CD14-positive monocyte (primary cell): ENCODE measurements around the gene UROC1. TPM values are rescaled to one million over a fixed set of nuclear protein-coding genes. Genes with fewer than 3 reads are reported as not detected.

Source experiments
- DNase-seq, 3 donors: peaks; one replicate each; pipeline ENCODE4 v3.0.0-alpha.2; 2011 to 2022
- H2AFZ ChIP-seq: 2 replicates; pipeline ENCODE4 v1.6.0; 2012; ENCODE audit warnings: mild to moderate bottlenecking, low read depth, low read length, inconsistent platforms; ENCODE audit not compliant: insufficient read depth, poor library complexity, severe bottlenecking
- H3K27ac ChIP-seq, 2 donors: 1 replicate in 1 of 2; 2 replicates in 1 of 2; pipeline ENCODE4 v1.5.1; 2012 to 2013; ENCODE audit warnings: low read length in 2 of 2, control low read depth in 1 of 2, inconsistent platforms in 1 of 2, low read depth in 1 of 2, mild to moderate bottlenecking in 1 of 2
- H3K27me3 ChIP-seq, 2 donors: one replicate each; pipeline versions ENCODE4 v1.6.0 to v1.6.1; 2011 to 2013; ENCODE audit warnings: low read length in 2 of 2; ENCODE audit not compliant: control insufficient read depth in 2 of 2, insufficient read depth in 2 of 2
- H3K36me3 ChIP-seq, 2 donors: replicated peaks in 1 of 2; 1 replicate in 1 of 2; 2 replicates in 1 of 2; pipeline versions ENCODE4 v1.5.1 to v1.6.1; 2012 to 2013; ENCODE audit warnings: low read length in 2 of 2, control low read depth in 1 of 2, inconsistent platforms in 1 of 2, mild to moderate bottlenecking in 1 of 2; ENCODE audit not compliant: insufficient read depth in 2 of 2, control insufficient read depth in 1 of 2
- H3K4me1 ChIP-seq, 2 donors: 1 replicate in 1 of 2; 2 replicates in 1 of 2; pipeline versions ENCODE4 v1.5.1 to v1.6.1; 2012 to 2013; ENCODE audit warnings: low read length in 2 of 2, control low read depth in 1 of 2, inconsistent platforms in 1 of 2, mild to moderate bottlenecking in 1 of 2, moderate library complexity in 1 of 2; ENCODE audit not compliant: insufficient read depth in 2 of 2, control insufficient read depth in 1 of 2
- H3K4me2 ChIP-seq: replicated peaks from 2 replicates; pipeline ENCODE3; 2012; ENCODE audit warnings: low read length, moderate library complexity, mild to moderate bottlenecking; ENCODE audit not compliant: poor library complexity, severe bottlenecking; ENCODE audit errors: extremely low read depth
- H3K4me3 ChIP-seq, 3 experiments: fragments of 200-600 bp in 1 of 3; sonication (generic) in 1 of 3; replicated peaks in 1 of 3; 1 replicate in 2 of 3; 2 replicates in 1 of 3; pipeline ENCODE4 v1.5.1; 2011 to 2013; ENCODE audit warnings: low read length in 3 of 3, mild to moderate bottlenecking in 3 of 3, control low read depth in 2 of 3, low read depth in 2 of 3, inconsistent platforms in 1 of 3, moderate library complexity in 1 of 3
- H3K79me2 ChIP-seq: 2 replicates; pipeline ENCODE4 v1.6.0; 2012; ENCODE audit warnings: mild to moderate bottlenecking, control low read depth, inconsistent platforms, low read length, moderate library complexity; ENCODE audit not compliant: insufficient read depth
- H3K9ac ChIP-seq: 2 replicates; pipeline ENCODE4 v1.6.0; 2017; ENCODE audit warnings: low read length, mild to moderate bottlenecking; ENCODE audit not compliant: insufficient read depth, poor library complexity, severe bottlenecking
- H3K9me3 ChIP-seq, 2 donors: replicated peaks in 1 of 2; 1 replicate in 1 of 2; 2 replicates in 1 of 2; pipeline versions ENCODE4 v1.5.1 to v1.6.1; 2012 to 2013; ENCODE audit warnings: low read length in 2 of 2, control low read depth in 1 of 2; ENCODE audit not compliant: control insufficient read depth in 1 of 2, insufficient read depth in 1 of 2
- H4K20me1 ChIP-seq: 2 replicates; pipeline ENCODE4 v1.6.0; 2012; ENCODE audit warnings: mild to moderate bottlenecking, low read length, control low read depth, moderate library complexity; ENCODE audit not compliant: insufficient read depth
- H3K27ac Mint-ChIP-seq, 7 donors: one replicate each; pipeline ENCODE4 v1.8.0; 2020; ENCODE audit warnings: mild to moderate bottlenecking in 7 of 7, mixed read lengths in 7 of 7, moderate library complexity in 6 of 7, inconsistent platforms in 2 of 7
- H3K27me3 Mint-ChIP-seq, 3 donors: one replicate each; pipeline ENCODE4 v1.8.0; 2021 to 2022; ENCODE audit warnings: low read depth in 3 of 3, mild to moderate bottlenecking in 3 of 3, mixed read lengths in 3 of 3, moderate library complexity in 3 of 3, inconsistent platforms in 1 of 3
- H3K36me3 Mint-ChIP-seq, 2 donors: one replicate each; pipeline ENCODE4 v1.8.0; 2020; ENCODE audit warnings: mixed read lengths in 2 of 2, inconsistent platforms in 1 of 2, mild to moderate bottlenecking in 1 of 2
- H3K4me1 Mint-ChIP-seq: one replicate; pipeline ENCODE4 v1.8.0; 2020; ENCODE audit warnings: mild to moderate bottlenecking, mixed read lengths
- H3K4me3 Mint-ChIP-seq, 2 donors: one replicate each; pipeline ENCODE4 v1.8.0; 2020; ENCODE audit warnings: mild to moderate bottlenecking in 2 of 2, mixed read lengths in 2 of 2, moderate library complexity in 1 of 2
- H3K9me3 Mint-ChIP-seq, 7 donors: one replicate each; pipeline ENCODE4 v1.8.0; 2020 to 2022; ENCODE audit warnings: mixed read lengths in 7 of 7, mild to moderate bottlenecking in 6 of 7, moderate library complexity in 6 of 7, inconsistent platforms in 2 of 7
- CTCF ChIP-seq: fragments of 200-600 bp; IDR thresholded peaks from one replicate; pipeline ENCODE4 v1.8.0; 2022; ENCODE audit warnings: antibody characterized with exemption, mild to moderate bottlenecking
- WGBS: methylation state at CpG from one replicate; pipeline ENCODE4 v1.1.5; 2013; ENCODE audit warnings: missing lambda C conversion rate; ENCODE audit not compliant: insufficient coverage; 5-methylcytosine and 5-hydroxymethylcytosine counted together
- intact Hi-C, 2 donors: fragments of 100-400 bp; cut with micrococcal nuclease; formaldehyde crosslinking; loops; one replicate each; pipeline versions ENCODE4 v1.15.0 to v1.15.1; 2023
- polyA plus RNA-seq, 3 donors: library from polyadenylated mRNA; depleted of rRNA in 1 of 3; unstranded in 2 of 3; stranded (reverse) in 1 of 3; fragments of 300-500 nt in 2 of 3; fragments of >200 nt in 1 of 3; fragmentation: Illumina TruSeq in 2 of 3; gene quantifications; 1 replicate in 2 of 3; 2 replicates in 1 of 3; pipeline ENCODE4 v1.2.3, GENCODE V29; 2012 to 2021

The UROC1 gene
- polyA plus RNA-seq, 3 donors = not detected

GRCh38 chr3:126448893-126449180 lies 68.7 kb downstream of the UROC1 start:
- H3K4me1 Mint-ChIP-seq = no peaks in the 10 kb centered on the region
- Histone ChIP-seq H3K79me2 (peaks cover 24% of the 10 kb centered on the region), H3K27ac (no peak overlapping the region), H3K27me3 (no peaks in the 10 kb centered on the region), H3K4me3 (no peak overlapping the region), H4K20me1 (peaks cover 90% of the 10 kb centered on the region), H3K9ac (no peak overlapping the region), H3K9me3 (no peaks in the 10 kb centered on the region), H3K4me2 (no peak overlapping the region), H2AFZ (no peak overlapping the region), H3K4me1 (no peaks in the 10 kb centered on the region), H3K36me3 (peaks cover 70 to 87% of the 10 kb centered on the region in 2 donors)
- 99% methylated on average over 7 of the region's 8 CpGs for WGBS
- DNase-seq = no peak
- H3K4me3 Mint-ChIP-seq = no peak overlapping the region
- peak overlapping the region in 1 of 7 donors; percentile 35 for H3K27ac Mint-ChIP-seq
- H3K9me3 Mint-ChIP-seq = peaks cover 0 to 2% (median 0%) of the 10 kb centered on the region in 7 donors
- peaks cover 0 to 3% (median 0%) of the 10 kb centered on the region in 3 donors for H3K27me3 Mint-ChIP-seq
- TF ChIP-seq CTCF = no peak
- intact Hi-C loops = no loop called here
- peaks cover 67 to 77% of the 10 kb centered on the region in 2 donors for H3K36me3 Mint-ChIP-seq

- H3K9ac ChIP-seq = no peak overlapping the region
- no peak for TF ChIP-seq CTCF
- Mint-ChIP-seq H3K27me3 (peaks cover 0 to 3% (median 0%) of the 10 kb centered on the region in 3 donors), H3K4me1 (no peaks in the 10 kb centered on the region), H3K27ac (peak overlapping the region in 1 of 7 donors; percentile 35), H3K36me3 (peaks cover 68 to 77% of the 10 kb centered on the region in 2 donors), H3K9me3 (peaks cover 0 to 2% (median 0%) of the 10 kb centered on the region in 7 donors), H3K4me3 (no peak overlapping the region)
- intact Hi-C loops = no loop called here
- peaks cover 89% of the 10 kb centered on the region for H4K20me1 ChIP-seq
- H3K79me2 ChIP-seq = peaks cover 20% of the 10 kb centered on the region
- WGBS = 100% methylated on average over 13 of the region's 17 CpGs
- DNase-seq = no peak
- H3K9me3 ChIP-seq = no peaks in the 10 kb centered on the region
- no peak overlapping the region for H2AFZ ChIP-seq
- peaks cover 68 to 86% of the 10 kb centered on the region in 2 donors for H3K36me3 ChIP-seq
- H3K4me3 ChIP-seq = no peak overlapping the region
- no peaks in the 10 kb centered on the region for H3K27me3 ChIP-seq
- H3K4me2 ChIP-seq = no peak overlapping the region
- H3K4me1 ChIP-seq = no peaks in the 10 kb centered on the region
- no peak overlapping the region for H3K27ac ChIP-seq
Measured at GRCh38 chr3:126448136-126448892, 69.3 kb downstream of the UROC1 start.
